Liver (tissue), 9 donors: ENCODE results near the gene FANCE. TPM values are rescaled to one million over a fixed set of nuclear protein-coding genes. Genes with fewer than 3 reads are reported as not detected.

Experiments used
- DNase-seq: peaks from one replicate; pipeline ENCODE4 v3.0.0-alpha.2; 2017; ENCODE audit warnings: low spot score
- H3K27ac ChIP-seq, 2 donors: one replicate each; pipeline ENCODE4 v1.7.0; 2013; ENCODE audit warnings: inconsistent platforms in 2 of 2, low read length in 2 of 2, control low read depth in 1 of 2, low read depth in 1 of 2, mild to moderate bottlenecking in 1 of 2
- H3K27me3 ChIP-seq, 4 donors: one replicate each; pipeline versions ENCODE4 v1.6.1 to v1.7.0; 2013; ENCODE audit warnings: low read length in 3 of 4, inconsistent platforms in 1 of 4, mild to moderate bottlenecking in 1 of 4, moderate library complexity in 1 of 4; ENCODE audit not compliant: control insufficient read depth in 4 of 4, insufficient read depth in 4 of 4
- H3K36me3 ChIP-seq, 4 donors: one replicate each; pipeline versions ENCODE4 v1.6.1 to v1.7.0; 2013; ENCODE audit warnings: low read length in 3 of 4, mild to moderate bottlenecking in 3 of 4, low read depth in 1 of 4, moderate library complexity in 1 of 4; ENCODE audit not compliant: control insufficient read depth in 4 of 4, insufficient read depth in 3 of 4
- H3K4me1 ChIP-seq, 4 donors: one replicate each; pipeline versions ENCODE4 v1.6.1 to v1.7.0; 2013; ENCODE audit warnings: low read length in 3 of 4, mild to moderate bottlenecking in 3 of 4, moderate library complexity in 1 of 4; ENCODE audit not compliant: control insufficient read depth in 4 of 4, insufficient read depth in 4 of 4
- H3K4me3 ChIP-seq, 3 donors: one replicate each; pipeline versions ENCODE4 v1.6.1 to v1.7.0; 2013; ENCODE audit warnings: low read length in 3 of 3, control low read depth in 1 of 3, low read depth in 1 of 3, mild to moderate bottlenecking in 1 of 3
- H3K9ac ChIP-seq, 2 donors: one replicate each; pipeline ENCODE4 v1.7.0; 2013; ENCODE audit warnings: low read length in 2 of 2, mild to moderate bottlenecking in 2 of 2, moderate library complexity in 2 of 2, control low read depth in 1 of 2, low read depth in 1 of 2
- H3K9me3 ChIP-seq, 4 donors: one replicate each; pipeline versions ENCODE4 v1.6.1 to v1.7.0; 2013; ENCODE audit warnings: low read length in 3 of 4; ENCODE audit not compliant: control insufficient read depth in 4 of 4
- ATF3 ChIP-seq: IDR thresholded peaks from 2 replicates; pipeline ENCODE4 v1.6.1; 2016; ENCODE audit warnings: antibody characterized with exemption
- CTCF ChIP-seq: fragments of 150-350 bp; IDR thresholded peaks from 2 replicates; pipeline ENCODE4 v1.5.1; 2017; ENCODE audit warnings: improper control_type of control experiment, low read depth, low read length; ENCODE audit not compliant: missing input control
- EGR1 ChIP-seq, 2 donors: IDR thresholded peaks; 2 replicates each; pipeline ENCODE4 v1.6.1; 2016 to 2018; ENCODE audit warnings: antibody characterized with exemption in 2 of 2, low read depth in 2 of 2
- FOXA1 ChIP-seq: IDR thresholded peaks from 2 replicates; pipeline ENCODE4 v1.6.1; 2016; ENCODE audit warnings: antibody characterized with exemption
- FOXA2 ChIP-seq: IDR thresholded peaks from 2 replicates; pipeline ENCODE4 v1.6.1; 2016; ENCODE audit warnings: antibody characterized with exemption
- GABPA ChIP-seq, 2 donors: IDR thresholded peaks in 1 of 2; conservative IDR thresholded peaks in 1 of 2; 2 replicates each; pipeline ENCODE4 v1.6.1; 2016; ENCODE audit warnings: antibody characterized with exemption in 2 of 2, mild to moderate bottlenecking in 1 of 2, moderate library complexity in 1 of 2
- HNF4A ChIP-seq, 2 donors: conservative IDR thresholded peaks; 2 replicates each; pipeline ENCODE4 v1.6.1; 2016; ENCODE audit warnings: antibody characterized with exemption in 2 of 2, mild to moderate bottlenecking in 2 of 2
- HNF4G ChIP-seq: IDR thresholded peaks from 2 replicates; pipeline ENCODE4 v1.6.1; 2016; ENCODE audit warnings: antibody characterized with exemption
- JUND ChIP-seq, 2 donors: IDR thresholded peaks; 2 replicates each; pipeline ENCODE4 v1.6.1; 2016; ENCODE audit warnings: antibody characterized with exemption in 2 of 2
- MAX ChIP-seq: IDR thresholded peaks from 2 replicates; pipeline ENCODE4 v1.6.1; 2016; ENCODE audit warnings: antibody characterized with exemption
- NR2F2 ChIP-seq: IDR thresholded peaks from 2 replicates; pipeline ENCODE4 v1.6.1; 2016; ENCODE audit warnings: antibody characterized with exemption
- RAD21 ChIP-seq, 2 donors: IDR thresholded peaks; 2 replicates each; pipeline ENCODE4 v1.6.1; 2016; ENCODE audit warnings: antibody characterized with exemption in 2 of 2, mild to moderate bottlenecking in 2 of 2
- REST ChIP-seq: IDR thresholded peaks from 2 replicates; pipeline ENCODE4 v1.6.1; 2016; ENCODE audit warnings: antibody characterized with exemption, mild to moderate bottlenecking
- RXRA ChIP-seq, 2 donors: IDR thresholded peaks; 2 replicates each; pipeline ENCODE4 v1.6.1; 2017 to 2018; ENCODE audit warnings: antibody characterized with exemption in 2 of 2, mild to moderate bottlenecking in 1 of 2
- SP1 ChIP-seq: IDR thresholded peaks from 2 replicates; pipeline ENCODE4 v1.6.1; 2018; ENCODE audit warnings: antibody characterized with exemption, mild to moderate bottlenecking
- TAF1 ChIP-seq: conservative IDR thresholded peaks from 2 replicates; pipeline ENCODE4 v1.6.1; 2016; ENCODE audit warnings: antibody characterized with exemption, mild to moderate bottlenecking
- YY1 ChIP-seq: IDR thresholded peaks from 2 replicates; pipeline ENCODE4 v1.6.1; 2016; ENCODE audit warnings: antibody characterized with exemption, mild to moderate bottlenecking
- ZBTB33 ChIP-seq: IDR thresholded peaks from 2 replicates; pipeline ENCODE4 v1.6.1; 2016; ENCODE audit warnings: antibody characterized with exemption
- WGBS: extraction: QIAGEN DNeasy Blood & Tissue Kit; methylation state at CpG from one replicate; pipeline ENCODE4 v1.1.7; 2013; 5-methylcytosine and 5-hydroxymethylcytosine counted together
- polyA plus RNA-seq, 2 donors: library from polyadenylated mRNA; stranded (reverse) in 1 of 2; unstranded in 1 of 2; fragments of 200-250 nt in 1 of 2; fragments of >200 nt in 1 of 2; fragmentation: Nextera tagmentation in 1 of 2; extraction: Ambion mirVana in 1 of 2; gene quantifications; one replicate each; pipeline versions ENCODE4 v1.2.1 to v1.2.3, GENCODE V29; 2013 to 2015
- total RNA-seq, 2 donors: library from RNA; depleted of rRNA; stranded (reverse); fragments of >200 nt; gene quantifications; one replicate each; pipeline ENCODE4 v1.2.3, GENCODE V29; 2014
- donor health status: healthy.
- donor health status: healthy.
- donor health status: healthy.
- donor health status: healthy.
- donor health status: healthy.

Gene FANCE
- total and polyA plus RNA-seq, 4 donors: 0.11 to 4.2 (median 0.79) TPM

GRCh38 chr6:35415065-35415891 lies 36.9 kb upstream of the FANCE start:
- H3K4me1 ChIP-seq: peaks cover 11 to 34% (median 26%) of the 10 kb centered on the region in 4 donors
- peak overlapping the region; percentile 33 to 76 for H3K27ac ChIP-seq
- no peaks in the 10 kb centered on the region for H3K9me3 ChIP-seq
- WGBS: 25% methylated on average over 7 of the region's 7 CpGs
- peaks cover 0 to 14% (median 3%) of the 10 kb centered on the region in 4 donors for H3K36me3 ChIP-seq
- H3K4me3 ChIP-seq: no peak overlapping the region
- DNase-seq: peak; percentile 57
- no peak overlapping the region for H3K9ac ChIP-seq
- TF ChIP-seq ATF3 (no peak), RAD21 (IDR thresholded peaks at IDR 0.05) (peak; percentile 75 to 76), NR2F2 (no peak), HNF4A (conservative IDR thresholded peaks at IDR 0.05) (peak; percentile 83 to 96), CTCF (peak; percentile 57), SP1 (peak; percentile 88), MAX (peak; percentile 88), JUND (IDR thresholded peaks at IDR 0.05) (peak; percentile 71 to 87), GABPA (IDR thresholded peaks at IDR 0.05 in 1 of 2, conservative IDR thresholded peaks at IDR 0.05 in 1 of 2) (peak in 1 of 2 donors; percentile 45), REST (peak; percentile 83), RXRA (IDR thresholded peaks at IDR 0.05) (peak; percentile 85 to 99), HNF4G (no peak), EGR1 (IDR thresholded peaks at IDR 0.05; ENCODE audit: low read depth in 2 of 2) (peak in 1 of 2 donors; percentile 73), YY1 (peak; percentile 89), FOXA1 (peak; percentile 99), ZBTB33 (peak; percentile 90), FOXA2 (peak; percentile 100), TAF1 (no peak)
- no peaks in the 10 kb centered on the region for H3K27me3 ChIP-seq
